Astrocyte of the hippocampus (primary cell): Measurements from ENCODE around the gene SPG7.

Experiments
- DNase-seq: peaks from one replicate; pipeline ENCODE4 v3.0.0; 2011; ENCODE audit warnings: low read depth, low spot score

The SPG7 gene

GRCh38 chr16:89484923-89485679, 23.1 kb upstream of the SPG7 start:
- DNase-seq = no peak

GRCh38 chr16:89485701-89486246, 22.4 kb upstream of the SPG7 start:
- DNase-seq = no peak

GRCh38 chr16:89489040-89489897, 18.9 kb upstream of the SPG7 start:
- peak; percentile 94 for DNase-seq

- no peak for DNase-seq
These were observed 18.2 kb upstream of the SPG7 start for GRCh38 chr16:89489898-89490438.

GRCh38 chr16:89490439-89491237, 17.6 kb upstream of the SPG7 start, which contains the start of gene ANKRD11:
TSS of gene ANKRD11 (minus strand) at chr16:89490561. CDS start at chr16:89317019, 173,542 bp downstream.
- peak; percentile 100 for DNase-seq

GRCh38 chr16:89491238-89491869, 16.8 kb upstream of the SPG7 start:
- DNase-seq = peak; percentile 33

- no peak for DNase-seq
These were observed 16.1 kb upstream of the SPG7 start for GRCh38 chr16:89491974-89492687.

GRCh38 chr16:89493776-89494175, 14.4 kb upstream of the SPG7 start:
- no peak for DNase-seq

GRCh38 chr16:89495121-89495520, 13.1 kb upstream of the SPG7 start:
- DNase-seq = peak; percentile 86

GRCh38 chr16:89498839-89499238, 9.4 kb upstream of the SPG7 start:
- DNase-seq = no peak

- no peak for DNase-seq
These were observed 8.4 kb upstream of the SPG7 start for GRCh38 chr16:89499767-89500166.

GRCh38 chr16:89502081-89502843, 5.9 kb upstream of the SPG7 start:
- peak; percentile 53 for DNase-seq

- no peak for DNase-seq
These were observed 4.1 kb upstream of the SPG7 start for GRCh38 chr16:89504091-89504490.

- peak; percentile 71 for DNase-seq
These were observed 2.7 kb upstream of the SPG7 start for GRCh38 chr16:89505204-89506112.

GRCh38 chr16:89506113-89506504, 2.1 kb upstream of the SPG7 start:
- no peak for DNase-seq

GRCh38 chr16:89506791-89507191, 1.4 kb upstream of the SPG7 start:
- DNase-seq = no peak

- DNase-seq = peak; percentile 19
These were observed 879 bp upstream of the SPG7 start for GRCh38 chr16:89507214-89507833.

- DNase-seq = no peak
These were observed 2.3 kb downstream of the SPG7 start for GRCh38 chr16:89510526-89510925.
